ENCODE data around the gene CDHR2. TPM values are rescaled to one million over a fixed set of nuclear protein-coding genes. Genes with fewer than 3 reads are reported as not detected.

The CDHR2 gene
- total and polyA plus RNA-seq, 8 donors, result 0.18 to 0.92 (median 0.32) TPM; not detected in 1

- H3K27me3 ChIP-seq, result peaks cover 0 to 42% of the 10 kb centered on the region in 2 donors
Measured at GRCh38 chr5:176570044-176570443, 20.9 kb downstream of the CDHR2 start.

GRCh38 chr5:176573564-176574296, 24.6 kb downstream of the CDHR2 start:
- DNase-seq, result peak; percentile 38 to 93 (median 62)
- intact Hi-C loops (cut with DNase I), result no loop called here
- no peaks in the 10 kb centered on the region for H3K4me1 ChIP-seq
- H3K4me3 ChIP-seq, result no peak overlapping the region
- H3K9me3 ChIP-seq, result no peaks in the 10 kb centered on the region
- no peaks in the 10 kb centered on the region for H3K36me3 ChIP-seq
- H3K27me3 ChIP-seq, result peaks cover 0 to 32% of the 10 kb centered on the region in 2 donors
- ATAC-seq, result peak; percentile 88
- no peak overlapping the region for H3K27ac ChIP-seq
- peak; percentile 79 to 81 for TF ChIP-seq CTCF (IDR thresholded peaks at IDR 0.05)

More at GRCh38 chr5:176570044-176570443, 20.9 kb downstream of the CDHR2 start:
- H3K36me3 ChIP-seq, result no peaks in the 10 kb centered on the region
- H3K4me3 ChIP-seq, result no peak overlapping the region
- no peak for DNase-seq
- no peak overlapping the region for H3K27ac ChIP-seq
- no peaks in the 10 kb centered on the region for H3K4me1 ChIP-seq
- no peak for TF ChIP-seq CTCF (IDR thresholded peaks at IDR 0.05)
- ATAC-seq, result no peak
- intact Hi-C loops (cut with DNase I), result no loop called here
- H3K9me3 ChIP-seq, result no peaks in the 10 kb centered on the region

- Histone ChIP-seq H3K36me3 (no peaks in the 10 kb centered on the region), H3K27ac (no peak overlapping the region), H3K27me3 (peaks cover 0 to 31% of the 10 kb centered on the region in 2 donors), H3K4me3 (no peak overlapping the region), H3K9me3 (no peaks in the 10 kb centered on the region), H3K4me1 (no peaks in the 10 kb centered on the region)
- no peak for TF ChIP-seq CTCF (IDR thresholded peaks at IDR 0.05)
- intact Hi-C loops (cut with DNase I), result no loop called here
- DNase-seq (no peak), ATAC-seq (no peak)
Measured at GRCh38 chr5:176574297-176574591, 25.1 kb downstream of the CDHR2 start.

- Histone ChIP-seq H3K4me1 (no peaks in the 10 kb centered on the region), H3K27ac (no peak overlapping the region), H3K4me3 (no peak overlapping the region), H3K36me3 (no peaks in the 10 kb centered on the region), H3K27me3 (peaks cover 0 to 31% of the 10 kb centered on the region in 2 donors), H3K9me3 (no peaks in the 10 kb centered on the region)
- TF ChIP-seq CTCF (IDR thresholded peaks at IDR 0.05), result no peak
- intact Hi-C loops (cut with DNase I), result no loop called here
- no peak for DNase-seq
- ATAC-seq, result no peak
Measured at GRCh38 chr5:176575066-176575465, 25.9 kb downstream of the CDHR2 start.

- Histone ChIP-seq H3K4me3 (no peak overlapping the region), H3K36me3 (no peaks in the 10 kb centered on the region), H3K27me3 (peaks cover 0 to 26% of the 10 kb centered on the region in 2 donors), H3K9me3 (no peaks in the 10 kb centered on the region), H3K27ac (no peak overlapping the region), H3K4me1 (no peaks in the 10 kb centered on the region)
- no peak for ATAC-seq
- TF ChIP-seq CTCF (IDR thresholded peaks at IDR 0.05), result no peak
- intact Hi-C loops (cut with DNase I), result no loop called here
- DNase-seq, result peak in 1 of 4 donors; percentile 73
Measured at GRCh38 chr5:176575488-176576422, 26.6 kb downstream of the CDHR2 start.

Measured in left lung (tissue), 10 donors.